Measurements from ENCODE around the gene COL5A3. TPM values are rescaled to one million over a fixed set of nuclear protein-coding genes. Genes with fewer than 3 reads are reported as not detected.

Gene COL5A3
- total RNA-seq, 2 experiments from 2014 or later: 0.13 to 0.18 TPM

GRCh38 chr19:9943744-9944143 lies 66.6 kb downstream of the COL5A3 start:
- H3K4me1 Mint-ChIP-seq (ENCODE audit: low read depth): no peaks in the 10 kb centered on the region
- H3K27ac Mint-ChIP-seq: no peak overlapping the region
- no peak for DNase-seq
- H3K9me3 Mint-ChIP-seq (ENCODE audit: insufficient read depth): no peaks in the 10 kb centered on the region
- H3K36me3 Mint-ChIP-seq (ENCODE audit: low read depth): no peaks in the 10 kb centered on the region
- CTCF ChIA-PET: no interaction called here
- peaks cover 15% of the 10 kb centered on the region for H3K27me3 Mint-ChIP-seq (ENCODE audit: low read depth)
- H3K4me3 Mint-ChIP-seq: no peak overlapping the region
- no peak for ATAC-seq
- POLR2A ChIA-PET: no interaction called here

DNA sequence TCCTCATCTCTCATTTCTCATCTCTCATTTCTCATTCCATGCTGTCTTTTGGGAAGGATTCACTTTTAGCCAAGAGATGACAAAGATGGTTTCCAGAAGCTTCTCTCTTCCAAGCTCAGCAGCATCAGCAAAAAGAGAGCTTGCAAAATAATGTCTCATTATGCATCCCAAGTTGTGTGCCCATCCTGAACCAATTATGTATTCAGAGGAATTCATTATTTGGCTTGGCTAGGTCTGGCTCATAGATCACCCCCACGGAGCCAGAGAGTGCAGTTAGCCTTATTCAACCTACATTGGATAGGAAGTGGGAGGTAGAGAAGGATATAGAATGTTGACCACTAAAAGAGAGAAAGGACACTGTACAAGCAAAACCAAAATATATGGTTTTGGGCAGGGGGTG lies 68.6 kb downstream of the COL5A3 start:
- Mint-ChIP-seq H3K4me1 (ENCODE audit: low read depth) (peaks cover 5% of the 10 kb centered on the region), H3K27me3 (ENCODE audit: low read depth) (peaks cover 24% of the 10 kb centered on the region), H3K4me3 (no peak overlapping the region), H3K9me3 (ENCODE audit: insufficient read depth) (no peaks in the 10 kb centered on the region), H3K27ac (no peak overlapping the region), H3K36me3 (ENCODE audit: low read depth) (no peaks in the 10 kb centered on the region)
- ChIA-PET POLR2A (no interaction called here), CTCF (no interaction called here)
- DNase-seq: no peak
- no peak for ATAC-seq

DNA sequence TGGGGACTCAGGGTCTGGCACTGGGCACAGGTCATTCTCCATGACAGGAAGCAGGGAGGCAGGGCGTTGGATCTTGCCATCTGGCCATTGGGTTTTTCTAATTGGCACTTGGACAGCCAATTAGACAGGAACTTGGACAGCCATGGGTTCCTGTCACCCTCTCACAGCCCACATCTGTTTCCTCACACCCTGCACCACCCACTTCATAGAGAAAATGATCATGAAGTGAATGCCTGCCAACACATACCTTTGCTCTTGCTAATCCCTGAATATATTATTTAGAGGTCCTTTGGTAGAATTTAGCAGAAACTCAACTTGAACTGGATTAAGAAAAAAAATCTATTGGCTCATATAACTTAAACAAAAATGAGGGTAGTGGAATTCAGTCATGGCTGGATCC lies 69.1 kb downstream of the COL5A3 start:
- ChIA-PET CTCF (no interaction called here), POLR2A (no interaction called here)
- Mint-ChIP-seq H3K27ac (no peak overlapping the region), H3K36me3 (ENCODE audit: low read depth) (no peaks in the 10 kb centered on the region), H3K9me3 (ENCODE audit: insufficient read depth) (no peaks in the 10 kb centered on the region), H3K4me1 (ENCODE audit: low read depth) (peaks cover 6% of the 10 kb centered on the region), H3K4me3 (no peak overlapping the region), H3K27me3 (ENCODE audit: low read depth) (peaks cover 26% of the 10 kb centered on the region)
- no peak for ATAC-seq
- DNase-seq: no peak

GRCh38 chr19:9940778-9941177 lies 69.5 kb downstream of the COL5A3 start:
- Mint-ChIP-seq H3K4me1 (ENCODE audit: low read depth) (peaks cover 6% of the 10 kb centered on the region), H3K27me3 (ENCODE audit: low read depth) (peaks cover 27% of the 10 kb centered on the region), H3K36me3 (ENCODE audit: low read depth) (no peaks in the 10 kb centered on the region)

GRCh38 chr19:9939301-9939913 lies 70.9 kb downstream of the COL5A3 start:
- Mint-ChIP-seq H3K27ac (no peak overlapping the region), H3K4me1 (ENCODE audit: low read depth) (peaks cover 17% of the 10 kb centered on the region), H3K4me3 (no peak overlapping the region), H3K36me3 (ENCODE audit: low read depth) (no peaks in the 10 kb centered on the region), H3K27me3 (ENCODE audit: low read depth) (peaks cover 38% of the 10 kb centered on the region), H3K9me3 (ENCODE audit: insufficient read depth) (no peaks in the 10 kb centered on the region)
- DNase-seq: no peak
- ChIA-PET POLR2A (no interaction called here), CTCF (interaction anchor here (1.1 kb wide), 1 partner anchor 9 kb away, joined by 5 read pairs; no protein-coding TSS in a partner anchor)
- no peak for ATAC-seq

More at GRCh38 chr19:9940778-9941177, 69.5 kb downstream of the COL5A3 start:
- Mint-ChIP-seq H3K4me3 (no peak overlapping the region), H3K9me3 (ENCODE audit: insufficient read depth) (no peaks in the 10 kb centered on the region), H3K27ac (no peak overlapping the region)
- POLR2A ChIA-PET: no interaction called here
- no peak for ATAC-seq
- CTCF ChIA-PET: no interaction called here
- DNase-seq: no peak

DNA sequence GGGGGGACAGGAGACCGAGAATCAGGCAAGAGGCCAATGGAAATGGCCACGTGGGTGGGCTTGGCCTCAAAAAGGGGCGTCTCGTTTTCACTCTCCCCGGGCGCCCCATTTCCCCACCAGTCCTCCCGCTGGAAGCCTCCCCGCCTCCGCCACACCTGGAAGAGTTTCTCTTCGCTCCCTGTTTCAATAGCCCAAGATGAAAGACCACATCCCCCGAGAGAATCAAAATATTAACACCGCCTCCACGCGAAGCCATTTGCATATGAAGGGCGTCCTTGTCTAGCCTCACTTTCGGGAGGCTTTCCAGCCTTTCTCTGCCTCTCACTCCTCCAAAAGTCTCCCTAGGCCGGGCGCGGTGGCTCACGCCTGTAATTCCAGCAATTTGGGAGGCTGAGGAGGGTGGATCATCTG lies 73.3 kb downstream of the COL5A3 start:
- H3K27me3 Mint-ChIP-seq (ENCODE audit: low read depth): peaks cover 41% of the 10 kb centered on the region
- H3K4me3 Mint-ChIP-seq: peak overlapping the region; percentile 2

GRCh38 chr19:9936326-9937000 lies 73.8 kb downstream of the COL5A3 start, which contains the start of gene OLFM2:
TSS of gene OLFM2 (minus strand) at chr19:9936515. CDS start at chr19:9936366, 149 bp downstream.
- CTCF ChIA-PET: no interaction called here
- peaks cover 45% of the 10 kb centered on the region for H3K27me3 Mint-ChIP-seq (ENCODE audit: low read depth)
- H3K36me3 Mint-ChIP-seq (ENCODE audit: low read depth): no peaks in the 10 kb centered on the region
- no peak within 1 kb of the TSS for H3K27ac Mint-ChIP-seq
- no peak for ATAC-seq
- H3K4me1 Mint-ChIP-seq (ENCODE audit: low read depth): peaks cover 23% of the 10 kb centered on the region
- DNase-seq: no peak
- peak within 1 kb of the TSS; percentile 2 for H3K4me3 Mint-ChIP-seq
- POLR2A ChIA-PET: no interaction called here
- H3K9me3 Mint-ChIP-seq (ENCODE audit: insufficient read depth): no peaks in the 10 kb centered on the region

More for the DNA sequence above, 73.3 kb downstream of the COL5A3 start:
- no peaks in the 10 kb centered on the region for H3K9me3 Mint-ChIP-seq (ENCODE audit: insufficient read depth)
- ChIA-PET CTCF (no interaction called here), POLR2A (no interaction called here)
- ATAC-seq: no peak
- DNase-seq: no peak
- H3K27ac Mint-ChIP-seq: no peak overlapping the region
- no peaks in the 10 kb centered on the region for H3K36me3 Mint-ChIP-seq (ENCODE audit: low read depth)
- H3K4me1 Mint-ChIP-seq (ENCODE audit: low read depth): peaks cover 23% of the 10 kb centered on the region

DNA sequence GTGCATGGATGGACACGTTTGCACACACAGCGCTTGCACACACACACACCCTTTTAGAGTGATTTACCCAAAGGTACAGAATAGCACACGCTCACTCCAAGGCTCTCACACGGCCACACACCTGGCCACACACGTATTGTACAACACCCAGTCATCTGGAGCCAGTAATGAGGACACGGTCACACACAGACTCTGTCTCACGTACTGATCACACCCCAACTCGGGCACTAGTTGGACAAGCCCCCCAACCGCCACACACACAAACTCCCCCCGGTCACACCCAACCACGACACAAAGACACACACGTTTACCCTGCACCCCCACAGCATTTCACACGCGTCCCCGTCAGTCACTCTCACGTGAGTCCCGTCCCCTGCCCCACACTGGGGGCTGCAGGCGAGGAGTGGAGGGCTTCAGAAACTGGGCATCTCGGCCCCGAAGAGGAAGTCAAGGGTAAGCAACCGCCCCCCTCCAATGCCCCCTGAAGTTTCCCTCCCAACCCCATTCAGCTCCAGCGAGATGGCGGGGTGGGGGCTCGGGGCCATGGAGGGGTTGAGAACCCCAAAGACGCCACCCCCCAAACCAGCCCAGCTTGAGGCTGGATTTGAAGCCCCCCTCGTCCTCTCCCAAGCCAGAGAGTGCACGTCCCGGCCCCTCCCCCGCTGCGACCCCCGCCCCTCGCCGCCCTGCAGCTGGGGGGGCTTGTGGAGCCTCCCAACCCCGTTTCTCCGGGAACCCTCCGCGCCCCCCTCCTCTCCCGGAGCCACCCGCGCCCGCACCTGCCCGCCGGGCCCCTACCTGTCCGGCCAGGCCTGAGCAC lies 74.6 kb downstream of the COL5A3 start:
- CTCF ChIA-PET: no interaction called here
- no peak overlapping the region for H3K4me3 Mint-ChIP-seq
- H3K9me3 Mint-ChIP-seq (ENCODE audit: insufficient read depth): no peaks in the 10 kb centered on the region
- no peaks in the 10 kb centered on the region for H3K36me3 Mint-ChIP-seq (ENCODE audit: low read depth)
- H3K27me3 Mint-ChIP-seq (ENCODE audit: low read depth): peaks cover 44% of the 10 kb centered on the region
- H3K27ac Mint-ChIP-seq: no peak overlapping the region
- ATAC-seq (no peak), DNase-seq (no peak)
- POLR2A ChIA-PET: no interaction called here
- H3K4me1 Mint-ChIP-seq (ENCODE audit: low read depth): peaks cover 27% of the 10 kb centered on the region

GRCh38 chr19:9934132-9934950 lies 76.0 kb downstream of the COL5A3 start:
- no peak overlapping the region for H3K27ac Mint-ChIP-seq
- no peak overlapping the region for H3K4me3 Mint-ChIP-seq
- H3K9me3 Mint-ChIP-seq (ENCODE audit: insufficient read depth): no peaks in the 10 kb centered on the region
- H3K4me1 Mint-ChIP-seq (ENCODE audit: low read depth): peaks cover 27% of the 10 kb centered on the region
- peaks cover 41% of the 10 kb centered on the region for H3K27me3 Mint-ChIP-seq (ENCODE audit: low read depth)
- ATAC-seq (peak; percentile 72), DNase-seq (peak; percentile 87)
- H3K36me3 Mint-ChIP-seq (ENCODE audit: low read depth): no peaks in the 10 kb centered on the region
- ChIA-PET POLR2A (no interaction called here), CTCF (interaction anchor here (4.4 kb wide), 1 partner anchor 316 kb away, joined by 19 read pairs; no protein-coding TSS in a partner anchor)

GRCh38 chr19:9932835-9933234 lies 77.5 kb downstream of the COL5A3 start:
- ChIA-PET POLR2A (no interaction called here), CTCF (interaction anchor here (1.2 to 4.4 kb wide), 7 partner anchors 16 to 327 kb away, joined by 3 to 62 read pairs (median 12); no protein-coding TSS in a partner anchor)
- DNase-seq (no peak), ATAC-seq (no peak)
- Mint-ChIP-seq H3K4me3 (no peak overlapping the region), H3K9me3 (ENCODE audit: insufficient read depth) (no peaks in the 10 kb centered on the region), H3K27me3 (ENCODE audit: low read depth) (peaks cover 40% of the 10 kb centered on the region), H3K36me3 (ENCODE audit: low read depth) (no peaks in the 10 kb centered on the region), H3K27ac (no peak overlapping the region), H3K4me1 (ENCODE audit: low read depth) (peaks cover 27% of the 10 kb centered on the region)

DNA sequence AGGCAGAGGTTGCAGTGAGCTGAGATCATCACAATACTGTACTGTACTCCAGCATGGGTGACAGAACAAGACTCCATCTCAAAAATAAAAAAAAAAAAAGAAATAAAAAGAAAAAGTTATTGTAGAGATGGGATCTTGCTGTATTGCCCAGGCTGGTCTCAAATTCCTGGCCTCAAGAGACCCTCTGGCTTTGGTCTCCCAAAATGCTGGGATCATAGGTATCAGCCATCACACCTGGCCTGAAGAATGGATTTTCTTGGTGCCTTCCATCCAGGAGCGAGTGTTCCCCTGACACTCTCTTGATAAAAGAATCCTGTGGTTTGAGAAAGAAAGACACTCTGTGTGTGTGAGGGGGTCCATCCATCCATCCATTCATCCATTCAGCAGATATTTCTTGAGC lies 78.7 kb downstream of the COL5A3 start:
- POLR2A ChIA-PET: no interaction called here
- Mint-ChIP-seq H3K4me3 (no peak overlapping the region), H3K4me1 (ENCODE audit: low read depth) (peaks cover 21% of the 10 kb centered on the region), H3K27me3 (ENCODE audit: low read depth) (peaks cover 31% of the 10 kb centered on the region), H3K27ac (no peak overlapping the region), H3K36me3 (ENCODE audit: low read depth) (no peaks in the 10 kb centered on the region), H3K9me3 (ENCODE audit: insufficient read depth) (no peaks in the 10 kb centered on the region)
- ATAC-seq (no peak), DNase-seq (no peak)
- CTCF ChIA-PET: interaction anchor here (0.8 to 4.4 kb wide), 22 partner anchors 8 to 457 kb away, joined by 3 to 62 read pairs (median 4); partner anchors contain the start of genes ANGPTL6, ICAM1 and PIN1

Measured in activated CD8-positive, alpha-beta T cell treated with anti-CD3 and anti-CD28 coated beads, Interleukin-2, amount 10 ng/mL, durations not matched to agents 7 days and 5 days (primary cell).